Kidney epithelial cell (primary cell): Measurements from ENCODE around the gene FAM107B. TPM values are rescaled to one million over a fixed set of nuclear protein-coding genes. Genes with fewer than 3 reads are reported as not detected.
A peak's percentile ranks its signal among the peaks of the same experiment; 100 is the strongest.

Source experiments
- DNase-seq: peaks from one replicate; pipeline ENCODE4 v3.0.0-alpha.2; 2010; ENCODE audit warnings: low read depth
- H3K27me3 ChIP-seq: 2 replicates; pipeline ENCODE4 v1.6.0; 2011; ENCODE audit warnings: low read length; ENCODE audit not compliant: control insufficient read depth, insufficient read depth
- H3K36me3 ChIP-seq: 2 replicates; pipeline ENCODE4 v1.5.1; 2011; ENCODE audit warnings: low read length; ENCODE audit not compliant: control insufficient read depth, insufficient read depth
- H3K4me3 ChIP-seq: 2 replicates; pipeline ENCODE4 v1.5.1; 2011; ENCODE audit warnings: low read depth, mild to moderate bottlenecking, control low read depth, low read length
- total RNA-seq: library from RNA; depleted of rRNA; stranded (reverse); fragments of >200 nt; gene quantifications from 2 replicates; pipeline ENCODE4 v1.2.3, GENCODE V29; 2015
- TF ChIP-seq, protein P1 (sequence below): IDR thresholded peaks from 2 replicates; pipeline ENCODE4 v1.5.1; 2011; ENCODE audit warnings: mild to moderate bottlenecking, moderate library complexity, low read length, control low read depth, inconsistent platforms; ENCODE audit not compliant: insufficient read depth, poor library complexity, severe bottlenecking

FAM107B gene
- total RNA-seq, 1 donor from 2014 or later, result 33.5 TPM

DNA sequence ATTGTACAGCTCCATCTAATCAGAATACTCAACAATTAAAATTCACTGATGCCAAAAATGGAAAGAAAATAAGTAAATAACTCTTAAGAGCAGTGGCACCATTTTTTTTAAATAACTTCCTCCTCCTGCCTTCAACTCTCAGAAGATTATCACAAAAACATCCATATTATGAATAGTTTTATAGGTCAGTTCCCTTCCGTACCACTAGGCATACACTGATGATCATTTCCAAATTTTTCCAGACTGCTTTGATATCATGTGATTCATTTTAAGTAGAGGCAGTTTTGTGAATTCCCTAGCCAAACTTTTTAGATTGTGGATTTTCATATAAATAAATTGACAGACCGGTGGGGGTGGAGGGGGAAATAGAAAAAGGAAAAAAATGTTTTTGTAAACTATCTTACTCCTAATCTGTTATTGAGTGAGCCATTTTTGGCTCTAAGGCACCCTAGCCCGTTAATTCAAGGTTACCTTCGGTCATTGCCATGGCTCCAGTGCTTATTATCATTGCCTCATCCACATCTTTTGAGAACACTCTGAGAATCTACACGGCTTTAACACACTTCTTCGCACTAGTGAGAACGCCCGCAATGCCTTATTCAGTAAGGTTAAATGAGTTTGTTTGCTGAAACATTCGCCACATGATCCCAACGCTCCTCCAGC is 1.0 kb downstream of the FAM107B start:
- no peak for DNase-seq
- Histone ChIP-seq H3K4me3 (no peak overlapping the region), H3K27me3 (no peaks in the 10 kb centered on the region), H3K36me3 (no peaks in the 10 kb centered on the region)
- TF ChIP-seq, protein P1, sequence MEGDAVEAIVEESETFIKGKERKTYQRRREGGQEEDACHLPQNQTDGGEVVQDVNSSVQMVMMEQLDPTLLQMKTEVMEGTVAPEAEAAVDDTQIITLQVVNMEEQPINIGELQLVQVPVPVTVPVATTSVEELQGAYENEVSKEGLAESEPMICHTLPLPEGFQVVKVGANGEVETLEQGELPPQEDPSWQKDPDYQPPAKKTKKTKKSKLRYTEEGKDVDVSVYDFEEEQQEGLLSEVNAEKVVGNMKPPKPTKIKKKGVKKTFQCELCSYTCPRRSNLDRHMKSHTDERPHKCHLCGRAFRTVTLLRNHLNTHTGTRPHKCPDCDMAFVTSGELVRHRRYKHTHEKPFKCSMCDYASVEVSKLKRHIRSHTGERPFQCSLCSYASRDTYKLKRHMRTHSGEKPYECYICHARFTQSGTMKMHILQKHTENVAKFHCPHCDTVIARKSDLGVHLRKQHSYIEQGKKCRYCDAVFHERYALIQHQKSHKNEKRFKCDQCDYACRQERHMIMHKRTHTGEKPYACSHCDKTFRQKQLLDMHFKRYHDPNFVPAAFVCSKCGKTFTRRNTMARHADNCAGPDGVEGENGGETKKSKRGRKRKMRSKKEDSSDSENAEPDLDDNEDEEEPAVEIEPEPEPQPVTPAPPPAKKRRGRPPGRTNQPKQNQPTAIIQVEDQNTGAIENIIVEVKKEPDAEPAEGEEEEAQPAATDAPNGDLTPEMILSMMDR, result no peak

DNA sequence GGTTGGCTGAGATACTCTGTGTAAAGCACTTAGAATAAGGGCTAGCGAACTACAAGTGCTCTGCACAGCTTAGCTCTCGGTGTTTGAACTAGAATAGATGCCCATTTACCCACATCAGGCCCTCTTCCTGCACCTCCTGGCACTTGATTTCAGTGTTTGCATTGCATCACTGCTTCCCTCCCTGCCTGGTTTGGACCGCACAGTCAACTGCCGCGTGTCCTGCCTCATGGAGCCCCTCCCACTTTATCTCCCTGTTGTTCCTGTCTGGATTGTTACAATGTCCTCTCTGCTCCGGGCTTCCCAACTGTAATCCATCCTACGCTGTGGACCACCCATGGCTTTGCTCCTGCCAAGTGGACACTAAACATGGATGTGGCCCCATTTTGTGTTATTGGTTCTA is 2.3 kb downstream of the FAM107B start:
- TF ChIP-seq, protein P1, result no peak
- H3K27me3 ChIP-seq, result no peaks in the 10 kb centered on the region
- H3K4me3 ChIP-seq, result no peak overlapping the region
- no peak for DNase-seq
- H3K36me3 ChIP-seq, result no peaks in the 10 kb centered on the region

DNA sequence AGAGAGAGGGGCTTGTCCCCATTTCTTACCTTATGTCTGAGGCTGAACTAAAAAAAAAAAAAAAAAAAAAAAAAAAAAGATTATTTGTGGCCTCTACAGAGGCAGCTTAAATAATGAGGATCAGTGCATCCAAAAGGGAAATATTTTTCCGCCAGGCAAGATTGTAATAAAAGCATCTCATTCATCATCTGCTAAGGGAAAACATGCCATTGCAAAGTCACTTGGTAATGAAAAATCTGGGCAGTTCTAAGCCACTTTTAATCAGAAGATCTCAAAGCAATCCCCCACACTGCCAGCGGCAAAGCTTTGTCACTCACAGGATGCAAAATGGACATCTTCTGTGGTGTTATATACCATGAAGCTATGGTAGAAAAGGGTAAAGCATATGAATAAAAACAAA is 3.8 kb downstream of the FAM107B start:
- DNase-seq, result no peak
- no peaks in the 10 kb centered on the region for H3K36me3 ChIP-seq

DNA sequence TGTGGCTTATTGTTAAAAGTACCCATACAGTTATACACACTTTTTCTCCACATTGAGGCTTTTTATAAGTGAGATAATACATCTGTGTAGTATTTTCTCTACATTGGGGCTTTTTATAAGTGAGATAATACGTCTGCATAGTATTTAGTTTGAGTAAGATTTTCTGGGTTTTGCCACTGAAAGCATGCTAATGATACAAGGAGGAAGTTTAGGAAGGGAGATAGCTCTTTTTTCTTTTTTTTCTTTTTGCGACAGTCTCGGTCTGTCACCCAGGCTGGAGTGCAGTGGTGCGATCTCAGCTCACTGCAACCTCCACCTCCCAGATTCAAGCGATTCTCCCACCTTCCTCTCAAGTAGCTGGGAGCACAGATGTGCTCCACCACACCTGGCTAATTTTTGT is 13.3 kb downstream of the FAM107B start:
- Histone ChIP-seq H3K4me3 (no peak overlapping the region), H3K36me3 (no peaks in the 10 kb centered on the region), H3K27me3 (peaks cover 2% of the 10 kb centered on the region)
- TF ChIP-seq, protein P1, result no peak
- no peak for DNase-seq

More for the DNA sequence above, 3.8 kb downstream of the FAM107B start:
- TF ChIP-seq, protein P1, result no peak
- Histone ChIP-seq H3K4me3 (no peak overlapping the region), H3K27me3 (no peaks in the 10 kb centered on the region)

DNA sequence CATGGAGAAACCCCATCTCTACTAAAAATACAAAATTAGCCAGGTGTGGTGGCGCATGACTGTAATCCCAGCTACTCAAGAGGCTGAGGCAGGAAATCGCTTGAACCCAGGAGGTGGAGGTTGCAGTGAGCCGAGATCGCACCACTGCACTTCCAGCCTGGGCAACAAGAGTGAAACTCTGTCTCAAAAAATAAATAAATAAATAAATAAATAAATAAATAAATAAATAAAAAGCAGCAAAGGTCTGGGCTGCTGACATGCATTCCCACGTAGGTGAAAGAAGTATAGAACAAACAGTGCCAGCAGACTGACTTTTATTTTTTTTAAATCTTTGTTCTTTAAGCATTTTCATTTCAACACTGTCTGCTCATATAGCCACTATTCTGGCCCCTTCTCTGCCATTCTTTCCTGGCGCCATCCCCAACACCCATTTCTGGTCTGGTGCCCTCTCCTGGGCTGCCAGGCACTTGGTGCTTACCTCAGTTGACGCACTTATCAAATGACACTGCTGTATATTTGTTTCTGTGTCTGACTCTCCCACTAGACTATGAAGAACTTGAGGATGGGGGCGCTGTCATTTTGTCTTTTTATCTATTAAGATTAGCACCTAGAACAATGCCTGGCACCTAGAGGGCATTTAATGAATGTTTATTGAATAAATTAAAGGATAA is 15.6 kb downstream of the FAM107B start:
- H3K4me3 ChIP-seq, result no peak overlapping the region
- no peaks in the 10 kb centered on the region for H3K27me3 ChIP-seq
- TF ChIP-seq, protein P1, result peak; percentile 16
- H3K36me3 ChIP-seq, result no peaks in the 10 kb centered on the region
- DNase-seq, result no peak
